RWPE2 (cell line): ENCODE measurements around the gene SGPL1.
A peak's percentile ranks its signal among the peaks of the same experiment; 100 is the strongest.

Experiments used
- ATAC-seq: fragments of 200-7000 bp; cut with Tn5 transposase; 3 replicates; pipeline ENCODE4 v1.9.1; 2021; ENCODE audit warnings: low read depth
- DNase-seq: peaks from one replicate; pipeline ENCODE4 v3.0.0-alpha.2; 2020; ENCODE audit warnings: low spot score
- H3K27ac ChIP-seq: fragments of 450-650 bp; 2 replicates; pipeline ENCODE4 v1.5.1; 2017; ENCODE audit warnings: mild to moderate bottlenecking; ENCODE audit not compliant: poor library complexity, severe bottlenecking
- H3K27me3 ChIP-seq: fragments of 250-450 bp; sonication (Bioruptor Pico); 2 replicates; pipeline ENCODE4 v1.5.1; 2021; ENCODE audit warnings: mild to moderate bottlenecking, moderate library complexity; ENCODE audit not compliant: insufficient read depth, poor library complexity, severe bottlenecking
- H3K36me3 ChIP-seq: fragments of 250-450 bp; sonication (Bioruptor Pico); 2 replicates; pipeline ENCODE4 v1.5.1; 2020; ENCODE audit warnings: low read depth, mild to moderate bottlenecking, moderate library complexity
- H3K4me1 ChIP-seq: fragments of 250-450 bp; sonication (Bioruptor Pico); 2 replicates; pipeline ENCODE4 v1.5.1; 2021; ENCODE audit warnings: mild to moderate bottlenecking, moderate library complexity; ENCODE audit not compliant: insufficient read depth, poor library complexity, severe bottlenecking
- H3K4me3 ChIP-seq: fragments of 250-450 bp; sonication (Bioruptor Pico); 2 replicates; pipeline ENCODE4 v1.5.1; 2021; ENCODE audit warnings: mild to moderate bottlenecking, moderate library complexity; ENCODE audit not compliant: severe bottlenecking
- H3K9me3 ChIP-seq: fragments of 250-450 bp; sonication (Bioruptor Pico); 2 replicates; pipeline ENCODE4 v1.5.1; 2021; ENCODE audit warnings: mild to moderate bottlenecking, moderate library complexity; ENCODE audit not compliant: severe bottlenecking
- CTCF ChIP-seq: fragments of 450-650 bp; IDR thresholded peaks from one replicate; pipeline ENCODE4 v1.5.1; 2017; ENCODE audit warnings: mild to moderate bottlenecking, moderate library complexity; ENCODE audit not compliant: poor library complexity, severe bottlenecking

The SGPL1 gene

GRCh38 chr10:70920519-70920918 is 104.8 kb downstream of the SGPL1 start:
- ATAC-seq = peak; percentile 64
- Histone ChIP-seq H3K9me3 (no peaks in the 10 kb centered on the region), H3K36me3 (no peaks in the 10 kb centered on the region), H3K4me1 (no peaks in the 10 kb centered on the region), H3K27ac (no peak overlapping the region), H3K4me3 (no peak overlapping the region), H3K27me3 (no peaks in the 10 kb centered on the region)
- no peak for DNase-seq
- TF ChIP-seq CTCF = no peak

GRCh38 chr10:70921285-70921684 is 105.5 kb downstream of the SGPL1 start:
- H3K27ac ChIP-seq = no peak overlapping the region
- H3K4me3 ChIP-seq = no peak overlapping the region

GRCh38 chr10:70923696-70924095 is 107.9 kb downstream of the SGPL1 start:
- H3K27ac ChIP-seq = no peak overlapping the region
- H3K4me3 ChIP-seq = no peak overlapping the region
- no peaks in the 10 kb centered on the region for H3K9me3 ChIP-seq
- DNase-seq (no peak), ATAC-seq (no peak)
- no peak for TF ChIP-seq CTCF
- no peaks in the 10 kb centered on the region for H3K27me3 ChIP-seq
- no peaks in the 10 kb centered on the region for H3K36me3 ChIP-seq
- no peaks in the 10 kb centered on the region for H3K4me1 ChIP-seq

More at GRCh38 chr10:70921285-70921684, 105.5 kb downstream of the SGPL1 start:
- H3K4me1 ChIP-seq = no peaks in the 10 kb centered on the region
- no peak for DNase-seq
- H3K36me3 ChIP-seq = no peaks in the 10 kb centered on the region
- no peak for TF ChIP-seq CTCF
- H3K27me3 ChIP-seq = no peaks in the 10 kb centered on the region
- no peak for ATAC-seq
- no peaks in the 10 kb centered on the region for H3K9me3 ChIP-seq

GRCh38 chr10:70925377-70926225 is 109.9 kb downstream of the SGPL1 start:
- no peaks in the 10 kb centered on the region for H3K9me3 ChIP-seq
- ATAC-seq (peak; percentile 67), DNase-seq (no peak)
- H3K27ac ChIP-seq = no peak overlapping the region
- no peaks in the 10 kb centered on the region for H3K27me3 ChIP-seq
- H3K4me3 ChIP-seq = no peak overlapping the region
- no peaks in the 10 kb centered on the region for H3K4me1 ChIP-seq
- H3K36me3 ChIP-seq = no peaks in the 10 kb centered on the region
- TF ChIP-seq CTCF = peak; percentile 93
